Right renal pelvis (tissue), 4 donors: Measurements from ENCODE around the gene ZPBP2. TPM values are rescaled to one million over a fixed set of nuclear protein-coding genes. Genes with fewer than 3 reads are reported as not detected.
"Not testable (repeated sequence)": the region's sequence is repeated elsewhere in the genome, so short reads cannot be mapped to it uniquely, and the experiment has no call there.

Experiments
- DNase-seq, 4 donors: peaks; one replicate each; pipeline ENCODE4 v3.0.0-alpha.2; 2013; ENCODE audit warnings: low read depth in 4 of 4, low spot score in 3 of 4, missing footprints in 1 of 4
- polyA plus RNA-seq, 4 donors: library from polyadenylated mRNA; unstranded; fragments of 120-200 nt; gene quantifications; one replicate each; pipeline ENCODE4 v1.2.1, GENCODE V29; 2013; ENCODE audit not compliant: insufficient read length in 4 of 4

ZPBP2 gene, protein sequence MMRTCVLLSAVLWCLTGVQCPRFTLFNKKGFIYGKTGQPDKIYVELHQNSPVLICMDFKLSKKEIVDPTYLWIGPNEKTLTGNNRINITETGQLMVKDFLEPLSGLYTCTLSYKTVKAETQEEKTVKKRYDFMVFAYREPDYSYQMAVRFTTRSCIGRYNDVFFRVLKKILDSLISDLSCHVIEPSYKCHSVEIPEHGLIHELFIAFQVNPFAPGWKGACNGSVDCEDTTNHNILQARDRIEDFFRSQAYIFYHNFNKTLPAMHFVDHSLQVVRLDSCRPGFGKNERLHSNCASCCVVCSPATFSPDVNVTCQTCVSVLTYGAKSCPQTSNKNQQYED
- under 1 TPM in 1 of 4 donors, not detected in 3; 0.04 TPM for polyA plus RNA-seq

DNA sequence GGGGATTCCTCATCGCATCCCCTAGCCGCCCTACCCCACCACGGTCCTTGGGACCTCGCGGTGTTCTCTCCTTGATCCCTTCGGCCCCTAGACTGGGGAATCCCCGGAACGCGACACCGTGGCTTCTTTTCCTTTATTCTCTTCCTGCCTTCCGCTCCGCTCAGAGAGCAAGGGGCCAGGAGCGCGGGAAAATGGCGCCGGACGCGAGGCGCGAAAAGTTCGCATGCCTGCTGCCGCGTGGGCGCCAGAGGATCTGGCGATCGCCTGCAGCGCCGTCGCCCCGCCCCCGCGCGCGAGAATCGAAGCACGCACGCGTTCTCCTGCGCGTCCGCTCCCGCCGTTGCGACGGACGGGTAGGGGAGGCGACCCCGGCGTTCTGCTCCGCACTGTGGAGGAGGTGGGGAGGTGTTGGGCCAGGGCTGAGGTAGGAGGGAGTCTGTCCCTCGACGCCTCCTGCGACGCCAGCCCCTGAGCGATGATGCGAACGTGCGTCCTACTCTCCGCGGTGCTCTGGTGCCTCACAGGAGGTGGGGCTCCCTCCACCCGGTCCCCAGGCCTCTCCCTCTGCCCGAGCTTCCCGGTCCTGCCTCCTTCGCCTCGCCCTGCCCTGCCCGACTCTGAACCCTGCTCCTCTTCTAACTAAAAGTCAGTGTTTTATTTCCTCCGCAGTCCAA lies at the start of gene ZPBP2:
ZPBP2 (plus strand) TSS at position 323 of the 674 bp plus-strand sequence; CDS start at position 476, 153 bp downstream.
- DNase-seq = no peak

DNA sequence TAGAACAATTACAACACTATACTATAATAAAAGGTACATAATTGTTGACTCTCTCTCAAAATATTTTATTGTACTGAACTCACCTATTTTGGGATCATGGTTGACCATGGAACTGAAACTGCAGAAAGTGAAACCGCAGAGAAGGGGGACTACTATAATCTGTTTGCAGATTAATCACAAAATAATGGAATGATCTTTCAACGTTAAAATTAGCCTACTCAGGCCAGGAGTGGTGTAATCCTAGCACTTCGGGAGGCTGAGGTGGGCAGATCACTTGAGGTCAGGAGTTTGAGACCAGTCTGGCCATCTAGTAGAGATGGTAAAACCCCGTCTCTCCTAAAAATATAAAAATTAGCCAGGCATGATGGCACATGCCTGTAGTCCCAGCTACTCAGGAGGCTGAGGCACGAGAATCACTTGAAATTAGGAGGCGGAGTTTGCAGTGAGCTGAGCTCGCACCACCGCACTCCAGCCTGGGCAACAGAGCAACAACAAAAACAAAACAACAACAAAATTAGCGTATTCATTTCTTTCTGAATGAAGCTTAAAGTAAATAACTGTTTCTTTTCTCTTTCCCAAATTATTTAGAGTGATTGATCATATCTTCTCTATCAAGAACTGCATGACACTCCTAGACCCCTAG lies 49.5 kb upstream of the ZPBP2 start:
- no peak for DNase-seq

DNA sequence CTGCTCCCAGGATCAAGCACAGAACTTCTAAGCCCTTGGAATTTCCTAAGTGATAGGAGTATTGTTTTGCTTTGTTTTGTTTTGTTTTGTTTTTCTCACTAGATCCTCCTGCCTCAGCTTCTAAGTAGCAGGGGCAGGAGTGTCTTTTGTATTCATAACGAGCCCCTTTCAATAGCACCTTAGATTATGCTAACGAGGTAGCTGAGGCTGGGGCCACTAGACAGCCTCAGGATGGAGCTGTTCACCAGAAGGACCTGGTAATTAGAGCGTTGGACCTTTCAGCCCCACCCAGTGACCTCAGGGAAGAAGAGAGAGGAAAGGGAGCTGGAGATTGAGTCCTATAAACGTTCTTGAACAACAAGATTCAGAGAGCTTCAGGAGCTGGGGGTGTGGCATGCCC lies 47.5 kb upstream of the ZPBP2 start:
- DNase-seq = no peak

DNA sequence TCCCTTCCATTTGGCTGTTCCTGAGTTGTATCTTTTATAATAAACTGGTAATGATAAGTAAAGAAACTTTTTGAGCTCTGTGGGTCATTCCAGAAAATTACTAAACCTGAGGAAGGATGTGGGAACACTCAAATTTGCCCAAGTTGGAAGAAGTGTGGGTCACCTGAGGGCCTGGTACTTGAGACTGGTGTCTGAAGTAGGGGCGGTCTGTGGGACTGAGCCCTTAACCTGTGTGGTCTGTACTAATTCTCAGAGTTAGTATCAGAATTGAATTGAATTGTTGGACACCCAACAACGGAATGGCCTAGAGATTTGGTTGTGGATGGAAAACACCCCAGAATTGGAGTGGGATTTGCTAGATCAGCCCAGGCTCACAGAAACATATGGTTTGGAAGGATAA lies 47.0 kb upstream of the ZPBP2 start:
- no peak for DNase-seq

DNA sequence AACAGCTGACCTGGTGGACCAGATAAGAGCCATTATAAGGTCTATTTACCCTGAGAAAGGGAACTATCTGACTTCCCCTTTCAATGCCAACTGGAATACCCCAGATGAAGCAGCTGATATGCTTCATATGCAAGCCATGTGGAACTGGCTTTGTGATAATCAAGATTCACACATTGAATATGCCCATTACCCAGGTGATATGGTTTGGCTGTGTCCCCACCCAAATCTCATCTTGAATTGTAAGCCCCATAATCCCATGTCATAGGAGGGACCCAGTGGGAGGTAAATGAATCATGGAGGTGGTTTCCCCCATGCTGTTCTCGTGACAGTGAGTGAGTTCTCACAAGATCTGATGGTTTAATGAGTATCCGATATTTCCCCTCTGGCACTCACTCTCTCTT lies 46.0 kb upstream of the ZPBP2 start:
- DNase-seq = no peak

DNA sequence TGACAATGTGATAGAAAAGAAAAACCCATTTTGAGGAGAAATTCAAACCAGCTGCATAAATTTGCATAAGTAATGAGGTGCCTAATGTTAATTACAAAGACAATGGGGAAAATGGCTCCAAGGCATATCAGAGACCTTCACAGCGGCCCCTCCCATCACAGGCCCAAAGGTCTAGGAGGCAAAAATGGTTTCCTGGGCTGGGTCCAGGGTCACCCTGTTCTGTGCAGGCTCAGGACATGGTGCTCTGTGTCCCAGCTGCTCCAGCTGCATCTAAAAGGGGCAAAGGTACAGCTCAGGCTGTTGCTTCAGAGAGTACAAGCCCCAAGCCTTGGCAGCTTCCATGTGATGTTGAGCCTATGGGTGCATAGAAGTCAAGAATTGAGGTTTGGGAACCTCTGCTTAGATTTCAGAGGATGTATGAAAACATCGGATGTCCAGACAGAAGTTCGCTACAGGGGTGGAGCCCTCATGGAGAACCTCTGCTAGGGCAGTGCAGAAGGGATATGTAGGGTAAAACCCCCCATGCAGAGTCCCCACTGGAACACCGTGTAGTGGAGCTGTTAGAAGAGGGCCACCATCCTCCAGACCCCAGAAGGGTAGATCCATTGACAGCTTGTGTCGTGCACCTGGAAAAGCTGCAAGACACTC lies 44.5 kb upstream of the ZPBP2 start:
- DNase-seq = no peak

DNA sequence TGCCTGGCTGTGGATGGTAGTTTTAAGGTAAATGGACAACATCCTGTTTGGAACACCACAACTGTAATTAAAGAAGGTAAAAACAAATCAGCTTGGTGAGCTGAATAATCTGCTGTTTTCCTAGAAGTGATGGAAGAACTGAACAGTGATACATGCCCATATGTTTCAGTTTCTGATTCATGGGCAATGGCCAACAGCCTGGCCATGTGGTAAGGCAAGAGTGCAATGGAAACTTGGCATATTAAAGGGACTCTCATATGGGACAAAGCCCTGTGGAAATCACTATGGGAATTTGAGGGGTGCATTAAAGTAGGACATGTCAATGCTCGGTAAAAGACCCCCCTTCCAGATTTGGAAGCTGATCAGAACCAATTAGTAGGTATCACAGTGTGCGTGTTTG lies 41.7 kb upstream of the ZPBP2 start:
- no peak for DNase-seq

DNA sequence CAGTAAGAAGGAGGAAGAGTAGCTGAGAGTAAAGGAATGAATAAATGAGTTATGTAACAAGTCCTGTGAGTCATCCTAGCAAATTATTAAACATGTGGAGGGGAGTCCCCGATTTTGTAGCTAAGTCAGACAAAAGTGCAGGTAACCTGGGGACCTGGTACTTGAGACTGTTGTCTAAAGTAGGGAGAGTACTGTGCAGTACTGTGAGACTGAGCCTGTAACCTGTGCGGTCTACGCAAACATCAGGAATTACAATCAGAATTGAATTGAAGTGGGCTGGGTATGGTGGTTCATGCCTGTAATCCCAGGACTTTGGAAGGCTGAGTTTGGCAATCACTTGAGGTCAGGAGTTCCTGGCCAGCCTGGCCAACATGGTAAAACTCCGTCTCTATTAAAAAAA lies 39.6 kb upstream of the ZPBP2 start:
- no peak for DNase-seq

DNA sequence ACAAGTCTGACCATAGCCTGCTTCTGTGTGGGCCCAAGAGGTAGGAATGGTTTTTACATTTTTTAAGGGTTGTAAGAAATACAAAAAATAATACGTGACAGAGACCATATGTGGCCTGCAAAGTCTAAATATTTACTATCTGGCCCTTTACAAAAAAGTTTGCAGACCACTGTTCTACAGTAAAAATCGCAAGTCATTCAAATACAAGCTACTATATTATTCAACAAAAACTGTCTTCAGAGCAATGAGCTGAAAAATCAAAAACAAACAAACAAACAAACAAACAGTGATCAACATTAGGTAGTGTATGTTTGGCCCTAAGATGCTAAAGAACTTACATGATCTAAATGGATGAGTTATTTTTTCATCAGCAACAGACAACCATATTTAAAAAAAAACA lies 36.4 kb upstream of the ZPBP2 start:
- no peak for DNase-seq

DNA sequence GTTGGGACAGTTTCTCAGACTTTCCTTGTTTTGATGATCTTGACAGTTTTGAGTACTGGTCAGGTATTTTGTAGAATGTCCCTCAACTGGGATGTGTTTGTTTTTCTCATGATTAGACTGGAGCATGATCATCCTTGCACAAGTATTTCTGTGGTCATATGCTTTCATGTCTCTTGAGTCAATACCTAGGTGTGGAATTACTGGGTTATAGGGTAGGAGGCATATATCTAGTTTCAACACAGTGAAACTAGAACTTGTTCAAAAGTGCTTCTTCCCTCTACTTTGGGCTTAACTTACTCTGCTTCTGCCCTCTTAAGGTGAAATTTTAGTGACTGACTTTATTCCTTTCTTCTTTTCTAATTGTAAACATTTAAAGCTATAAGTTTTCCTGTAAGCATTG lies 34.0 kb upstream of the ZPBP2 start:
- no peak for DNase-seq

DNA sequence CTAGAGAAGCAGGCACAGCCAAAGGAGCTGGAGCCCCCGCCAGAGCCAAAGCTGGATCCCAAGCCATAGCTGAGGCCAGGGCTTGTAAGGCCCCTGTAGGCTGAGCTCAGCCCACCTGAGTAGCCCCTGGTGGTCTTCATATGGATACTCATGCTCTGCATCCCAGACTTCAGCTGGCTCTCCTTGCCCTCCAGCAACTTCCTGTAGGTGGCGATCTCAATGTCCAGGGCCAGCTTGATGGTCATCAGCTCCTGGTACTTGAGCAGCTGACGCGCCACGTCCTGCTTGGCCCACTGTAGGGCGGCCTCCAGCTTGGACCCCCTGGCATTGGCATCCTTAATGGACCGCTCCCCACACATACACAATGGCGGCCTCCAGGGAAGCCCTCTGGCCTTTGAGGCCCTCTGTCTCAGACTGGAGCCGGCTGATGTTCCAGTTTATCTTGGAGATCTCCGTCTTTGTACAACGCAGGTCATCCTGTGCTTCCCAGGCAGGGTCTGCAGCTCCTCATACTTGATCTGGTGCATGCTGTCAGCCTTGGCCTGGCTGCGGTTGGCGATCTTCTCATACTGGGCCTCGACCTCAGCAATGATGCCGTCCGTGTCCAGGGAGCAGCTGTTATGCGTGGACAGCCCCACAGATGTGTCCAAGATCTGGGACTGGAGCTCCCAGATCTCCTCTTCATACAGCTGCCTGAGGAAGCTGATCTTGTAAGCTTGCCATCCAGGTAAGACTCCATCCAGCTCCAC lies 32.8 kb upstream of the ZPBP2 start:
- DNase-seq = no peak

DNA sequence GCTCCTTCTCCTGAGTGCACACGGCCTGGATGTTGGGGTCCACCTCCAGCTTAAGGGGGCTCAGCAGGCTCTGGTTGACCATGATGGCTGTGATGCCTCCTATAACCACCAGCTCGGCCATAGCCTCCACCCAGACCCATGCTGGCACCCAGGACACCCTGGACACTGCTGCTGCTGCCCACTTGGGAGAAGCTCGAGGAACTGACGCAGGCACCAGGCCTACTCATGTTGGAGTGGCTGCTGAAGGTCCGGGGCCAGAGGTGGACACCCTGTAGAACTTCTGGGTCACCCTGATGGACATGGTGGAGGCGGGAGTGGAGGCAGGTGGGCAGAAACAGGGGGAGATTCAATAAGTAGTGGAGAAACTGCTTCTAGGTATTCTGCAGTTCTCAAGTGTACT lies 31.9 kb upstream of the ZPBP2 start:
- no peak for DNase-seq

DNA sequence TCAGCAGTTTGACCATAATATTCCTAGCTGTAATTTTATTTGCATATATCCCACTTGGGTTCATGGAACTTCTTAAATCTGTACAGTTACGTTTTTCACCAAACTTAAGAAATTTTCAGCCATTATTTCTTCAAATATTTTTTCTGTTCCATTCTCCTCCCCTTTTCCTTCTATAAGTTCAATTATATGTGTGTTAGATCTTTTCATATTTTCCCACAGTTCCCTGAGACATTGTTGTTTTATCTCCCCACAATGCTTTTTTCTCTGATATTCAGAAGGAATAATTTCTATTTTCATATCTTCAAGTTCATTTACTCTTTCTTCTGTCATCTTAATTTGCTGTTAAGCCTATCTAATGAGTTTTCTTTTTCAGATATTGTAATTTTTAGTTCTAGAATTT lies 29.9 kb upstream of the ZPBP2 start:
- no peak for DNase-seq

DNA sequence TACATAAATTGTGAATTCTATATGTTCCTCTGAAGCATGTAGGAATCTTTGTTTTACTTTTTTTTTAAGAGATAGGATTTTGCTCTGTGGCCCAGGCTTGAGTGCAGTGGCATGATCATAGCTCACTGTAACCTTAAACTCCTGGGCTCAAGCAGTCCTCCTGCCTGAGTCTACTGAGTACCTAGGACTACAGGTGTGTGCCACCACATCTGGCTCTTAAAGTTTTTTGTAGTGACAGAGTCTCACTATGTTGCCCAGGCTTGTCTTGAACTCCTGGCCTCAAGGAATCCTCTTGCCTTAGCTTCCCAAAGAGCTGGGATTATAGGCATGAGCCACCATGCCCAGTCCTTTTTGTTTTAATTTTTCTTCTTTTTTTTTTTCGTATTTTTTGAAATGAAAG lies 29.2 kb upstream of the ZPBP2 start:
- no peak for DNase-seq

DNA sequence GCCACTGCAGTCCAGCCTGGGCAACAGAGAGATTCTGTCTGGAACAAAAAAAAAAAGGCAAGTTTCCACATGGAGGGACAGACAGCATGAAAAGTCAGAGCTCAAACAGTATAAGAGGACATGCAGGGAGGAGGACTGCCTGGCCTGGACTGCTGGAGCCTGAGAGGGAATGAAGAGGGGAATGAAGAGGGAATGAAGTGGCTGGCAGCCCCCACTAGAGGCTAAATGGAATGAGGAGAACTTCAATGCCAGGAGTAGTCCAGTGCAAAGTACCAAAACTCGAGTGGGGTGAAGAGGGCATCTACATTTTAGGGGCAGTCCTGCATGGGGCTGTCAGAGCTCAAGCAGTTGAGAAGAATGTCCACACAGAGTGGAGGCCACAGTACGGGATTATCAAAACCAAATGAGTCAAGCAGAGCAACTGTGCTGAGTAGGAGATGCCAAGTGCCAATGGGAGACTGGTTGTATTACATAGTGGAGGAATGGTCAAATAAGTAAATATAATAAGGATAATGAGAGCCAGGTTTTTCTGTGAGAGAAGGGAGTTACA lies 26.8 kb upstream of the ZPBP2 start:
- DNase-seq = no peak

DNA sequence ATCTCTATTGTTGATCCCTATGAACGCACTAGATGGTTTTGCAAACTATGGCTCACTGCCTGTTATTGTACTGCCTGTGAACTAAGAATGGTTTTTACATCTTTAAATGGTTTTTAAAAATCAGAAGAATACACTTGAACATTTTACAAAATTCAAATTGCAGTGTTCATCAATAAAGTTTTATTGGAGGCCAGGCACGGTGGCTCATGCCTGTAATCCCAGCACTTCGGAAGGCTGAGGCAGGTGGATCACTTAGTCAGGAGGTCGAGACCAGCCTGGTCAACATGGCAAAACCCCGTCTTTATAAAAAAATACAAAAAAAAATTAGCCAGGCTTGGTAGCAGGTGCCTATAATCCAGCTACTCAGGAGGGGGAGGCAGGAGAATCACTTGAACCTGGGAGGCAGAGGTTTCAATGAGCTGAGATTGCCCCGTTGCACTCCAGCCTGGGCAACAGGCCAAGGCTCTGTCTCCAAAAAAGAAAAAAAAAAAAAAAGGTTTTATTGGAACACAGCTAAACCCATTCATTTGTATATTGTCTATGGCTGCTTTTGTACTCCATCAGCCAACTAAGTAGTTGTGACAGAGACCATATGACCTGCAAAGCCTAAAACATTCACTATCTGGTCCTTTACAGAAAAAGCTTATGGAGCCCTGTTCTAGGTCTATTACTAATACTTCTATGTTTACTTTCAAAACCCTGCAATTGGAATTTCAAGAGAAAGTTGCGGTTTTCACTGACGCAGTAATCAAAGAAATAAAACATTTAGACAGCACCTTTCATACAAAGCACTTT lies 22.8 kb upstream of the ZPBP2 start:
- no peak for DNase-seq

DNA sequence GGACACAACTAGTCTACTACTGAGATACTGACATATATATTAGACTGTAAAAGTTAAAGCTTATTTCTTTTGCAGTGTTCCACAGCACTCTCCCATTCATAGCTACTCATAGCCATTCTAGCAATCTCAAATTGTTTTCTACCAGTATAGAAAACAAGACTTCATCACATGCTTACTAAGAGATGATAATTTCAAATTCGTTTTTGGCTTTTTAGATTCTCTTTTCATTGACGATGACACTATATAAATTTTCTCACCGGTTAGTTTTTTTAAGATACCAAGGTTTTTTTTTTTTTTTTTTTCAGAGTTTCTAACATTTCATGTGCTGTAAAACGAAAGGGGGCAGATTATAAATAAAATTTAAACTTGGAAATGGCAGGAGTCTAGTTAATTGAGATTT lies 21.8 kb upstream of the ZPBP2 start:
- DNase-seq = no peak

DNA sequence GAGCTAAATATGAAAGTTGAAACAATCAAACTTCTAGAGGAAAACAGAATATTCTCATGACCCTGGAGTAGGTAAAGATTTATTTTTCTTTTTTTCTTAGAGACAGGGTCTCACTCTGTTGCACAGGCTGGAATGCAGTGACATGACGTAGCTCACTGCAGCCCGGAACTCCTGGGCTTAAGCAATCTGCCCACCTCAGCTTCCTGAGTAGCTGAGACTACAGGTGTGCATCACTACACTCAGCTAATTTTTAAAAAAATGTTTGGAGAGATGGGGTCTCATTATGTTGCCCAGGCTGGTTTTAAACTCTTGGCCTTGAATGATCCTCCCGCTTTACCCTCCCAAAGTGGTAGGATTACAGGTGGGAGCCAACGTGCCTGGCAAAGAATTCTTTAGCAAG lies 19.4 kb upstream of the ZPBP2 start:
- DNase-seq = peak in 2 of 4 donors; percentile 23 to 28

DNA sequence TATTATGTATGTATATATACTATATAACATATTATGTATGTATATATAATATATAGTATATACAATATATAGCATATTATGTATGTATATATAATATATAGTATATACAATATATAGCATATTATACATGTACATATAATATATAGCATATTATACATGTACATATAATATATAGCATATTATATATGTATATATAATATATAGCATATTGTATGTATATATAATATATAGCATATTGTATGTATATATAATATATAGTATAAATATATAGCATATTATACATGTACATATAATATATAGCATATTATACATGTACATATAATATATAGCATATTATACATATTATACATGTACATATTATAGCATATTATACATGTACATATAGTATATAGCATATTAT lies 17.8 kb upstream of the ZPBP2 start:
- DNase-seq = not testable (repeated sequence)

DNA sequence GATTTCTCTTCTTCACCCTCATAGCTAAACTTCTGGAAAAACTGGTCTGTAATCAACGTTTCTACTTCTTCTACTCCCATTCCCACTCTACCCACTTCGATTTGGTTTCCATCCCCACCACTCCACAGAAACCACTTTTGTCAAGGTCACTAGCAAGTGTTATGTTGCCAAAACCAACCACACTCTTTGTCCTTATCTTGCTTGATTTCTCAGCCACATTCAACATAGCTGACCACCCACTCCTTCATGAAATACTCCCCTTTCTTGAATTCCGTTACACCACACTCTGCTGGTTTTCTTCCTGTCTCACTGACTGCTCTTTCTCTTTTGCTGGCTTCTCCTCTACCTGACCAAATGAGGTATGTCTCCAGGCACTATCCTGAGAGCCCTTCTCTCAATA lies 15.8 kb upstream of the ZPBP2 start:
- no peak for DNase-seq
